K562 (cell line): ENCODE measurements around the gene FTH1. TPM values are rescaled to one million over a fixed set of nuclear protein-coding genes. Genes with fewer than 3 reads are reported as not detected.

Experiments used
- CC2D1A ChIP-seq: fragments of 450-650 bp; IDR thresholded peaks from 2 replicates; pipeline ENCODE4 v1.6.1; 2017; ENCODE audit warnings: mild to moderate bottlenecking
- HNRNPK ChIP-seq: fragments of 200-400 bp; formaldehyde crosslinking; IDR thresholded peaks from one replicate; pipeline ENCODE4 v1.6.1; 2018; ENCODE audit warnings: mild to moderate bottlenecking, low read depth, low read length; ENCODE audit not compliant: poor library complexity, severe bottlenecking
- KAT7 ChIP-seq: sonication (generic); formaldehyde crosslinking; IDR thresholded peaks from 2 replicates; pipeline ENCODE4 v1.8.0; 2022; ENCODE audit warnings: missing genetic modification reagents, mild to moderate bottlenecking, borderline replicate concordance
- NR4A1 ChIP-seq, 2 experiments: fragments of 250-450 bp in 1 of 2; fragments of 450-650 bp in 1 of 2; sonication (Bioruptor Pico) in 1 of 2; IDR thresholded peaks; 2 replicates each; pipeline versions ENCODE4 v1.4.0 to v1.6.1; 2016 to 2020; ENCODE audit warnings: mild to moderate bottlenecking in 2 of 2, missing compliant biosample characterization in 1 of 2, missing genetic modification characterization in 1 of 2, moderate library complexity in 1 of 2
- TAF1 ChIP-seq: IDR thresholded peaks from 2 replicates; pipeline ENCODE4 v1.6.1; 2011; ENCODE audit warnings: mild to moderate bottlenecking, low read length, moderate library complexity; ENCODE audit not compliant: insufficient read depth, control insufficient read depth, severe bottlenecking; ENCODE audit errors: extremely low read depth
- U2AF1 ChIP-seq: fragments of 200-400 bp; formaldehyde crosslinking; optimal IDR thresholded peaks from 2 replicates; pipeline ENCODE3; 2017; ENCODE audit warnings: mild to moderate bottlenecking, low read depth, low read length, moderate library complexity
- ZBTB7A ChIP-seq: IDR thresholded peaks from 2 replicates; pipeline ENCODE4 v1.6.1; 2011; ENCODE audit warnings: low read depth, mild to moderate bottlenecking, low read length, moderate library complexity, borderline replicate concordance; ENCODE audit not compliant: control insufficient read depth
- ZNF217 ChIP-seq: sonication (generic); formaldehyde crosslinking; IDR thresholded peaks from 2 replicates; pipeline ENCODE4 v1.8.0; 2022; ENCODE audit warnings: mild to moderate bottlenecking, missing genetic modification reagents
- polyA plus RNA-seq, 8 experiments: library from polyadenylated mRNA; depleted of rRNA in 4 of 8; stranded (reverse) in 5 of 8; unstranded in 3 of 8; fragments of >200 nt; fragmentation: Nextera tagmentation in 2 of 8; fragmentation: Illumina TruSeq in 1 of 8; extraction: Ambion mirVana in 2 of 8; extraction: Trizol in 1 of 8; gene quantifications; 2 replicates each; pipeline versions ENCODE4 v1.2.1 to v1.2.3, GENCODE V29; 2011 to 2014; ENCODE audit warnings: inconsistent platforms in 1 of 8, missing spikeins in 1 of 8
- total RNA-seq, 7 experiments: library from RNA; depleted of rRNA in 6 of 7; stranded (reverse); fragments of >200 nt in 6 of 7; fragmentation: Illumina TruSeq in 2 of 7; extraction: Trizol in 2 of 7; gene quantifications; 2 replicates each; pipeline versions ENCODE4 v1.2.1 to v1.2.3, GENCODE V29; 2011 to 2021; ENCODE audit warnings: low replicate concordance in 1 of 7
- TF ChIP-seq, protein P1 (sequence below): fragments of 250-450 bp; sonication (Bioruptor Pico); IDR thresholded peaks from 2 replicates; pipeline ENCODE4 v1.5.0; 2021; ENCODE audit warnings: mild to moderate bottlenecking, borderline replicate concordance
- TF ChIP-seq, protein P2 (sequence below): fragments of 150-350 bp; IDR thresholded peaks from 2 replicates; pipeline ENCODE4 v1.6.1; 2014; ENCODE audit warnings: low read depth, mild to moderate bottlenecking, low read length, borderline replicate concordance
- TF ChIP-seq, protein P3 (sequence below): sonication (generic); formaldehyde crosslinking; IDR thresholded peaks from 2 replicates; pipeline ENCODE4 v1.8.0; 2022; ENCODE audit warnings: mild to moderate bottlenecking, missing genetic modification reagents
- TF ChIP-seq, protein P4 (sequence below): fragments of 450-650 bp; IDR thresholded peaks from 2 replicates; pipeline ENCODE4 v1.6.1; 2016; ENCODE audit warnings: borderline replicate concordance
- TF ChIP-seq, protein P5 (sequence below): sonication (generic); formaldehyde crosslinking; IDR thresholded peaks from 2 replicates; pipeline ENCODE4 v1.8.0; 2022; ENCODE audit warnings: mild to moderate bottlenecking, missing genetic modification reagents
- TF ChIP-seq, protein P6 (sequence below): fragments of 250-450 bp; sonication (Bioruptor Pico); IDR thresholded peaks from 2 replicates; pipeline ENCODE4 v1.6.1; 2021; ENCODE audit warnings: mild to moderate bottlenecking

Gene FTH1
- total and polyA plus RNA-seq, 9 of the 15 experiments (the other 6 are each of a cell fraction or from before 2014, with no cell fraction given): 370 to 3,146 (median 802) TPM

DNA sequence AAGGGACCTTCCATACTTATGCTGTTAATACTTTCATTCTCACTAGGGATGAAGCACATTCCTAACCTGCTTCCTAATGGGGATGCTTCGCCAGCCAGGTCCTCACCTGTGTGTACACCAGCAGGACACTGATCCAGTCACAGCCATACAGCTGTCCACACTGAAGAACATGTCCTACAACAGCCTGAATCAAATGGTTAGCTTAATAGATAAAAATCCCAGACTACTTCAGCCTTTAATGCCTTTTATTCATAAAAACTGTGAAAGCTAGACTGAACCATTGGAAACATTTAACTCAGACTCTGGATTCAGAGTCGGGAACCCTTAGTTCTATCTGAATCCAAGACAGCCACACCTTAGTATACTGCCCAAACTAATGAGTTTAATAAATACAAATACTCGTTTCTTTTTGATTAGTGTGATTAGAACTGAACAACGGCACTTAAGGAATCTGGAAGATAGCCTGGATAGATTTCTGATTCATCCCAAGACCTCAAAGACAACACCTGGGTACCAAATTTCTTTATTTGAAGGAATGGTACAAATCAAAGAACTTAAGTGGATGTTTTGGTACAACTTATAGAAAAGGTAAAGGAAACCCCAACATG lies 3.3 kb downstream of the FTH1 start (continued):
- TF ChIP-seq NR4A1 (CRISPR knock-in tag; IDR thresholded peaks at IDR 0.05) (no peak), NR4A1 (tag; IDR thresholded peaks at IDR 0.05) (no peak), ZBTB7A (no peak), KAT7 (CRISPR knock-in tag) (peak; percentile 93), CC2D1A (no peak), HNRNPK (no peak), ZNF217 (no peak), TAF1 (no peak), U2AF1 (no peak)
- TF ChIP-seq, protein P1, sequence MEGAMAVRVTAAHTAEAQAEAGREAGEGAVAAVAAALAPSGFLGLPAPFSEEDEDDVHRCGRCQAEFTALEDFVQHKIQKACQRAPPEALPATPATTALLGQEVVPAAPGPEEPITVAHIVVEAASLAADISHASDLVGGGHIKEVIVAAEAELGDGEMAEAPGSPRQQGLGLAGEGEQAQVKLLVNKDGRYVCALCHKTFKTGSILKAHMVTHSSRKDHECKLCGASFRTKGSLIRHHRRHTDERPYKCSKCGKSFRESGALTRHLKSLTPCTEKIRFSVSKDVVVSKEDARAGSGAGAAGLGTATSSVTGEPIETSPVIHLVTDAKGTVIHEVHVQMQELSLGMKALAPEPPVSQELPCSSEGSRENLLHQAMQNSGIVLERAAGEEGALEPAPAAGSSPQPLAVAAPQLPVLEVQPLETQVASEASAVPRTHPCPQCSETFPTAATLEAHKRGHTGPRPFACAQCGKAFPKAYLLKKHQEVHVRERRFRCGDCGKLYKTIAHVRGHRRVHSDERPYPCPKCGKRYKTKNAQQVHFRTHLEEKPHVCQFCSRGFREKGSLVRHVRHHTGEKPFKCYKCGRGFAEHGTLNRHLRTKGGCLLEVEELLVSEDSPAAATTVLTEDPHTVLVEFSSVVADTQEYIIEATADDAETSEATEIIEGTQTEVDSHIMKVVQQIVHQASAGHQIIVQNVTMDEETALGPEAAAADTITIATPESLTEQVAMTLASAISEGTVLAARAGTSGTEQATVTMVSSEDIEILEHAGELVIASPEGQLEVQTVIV (CRISPR knock-in tag): peak; percentile 65; the same call in 1 of the 2 replicates
- TF ChIP-seq, protein P2, sequence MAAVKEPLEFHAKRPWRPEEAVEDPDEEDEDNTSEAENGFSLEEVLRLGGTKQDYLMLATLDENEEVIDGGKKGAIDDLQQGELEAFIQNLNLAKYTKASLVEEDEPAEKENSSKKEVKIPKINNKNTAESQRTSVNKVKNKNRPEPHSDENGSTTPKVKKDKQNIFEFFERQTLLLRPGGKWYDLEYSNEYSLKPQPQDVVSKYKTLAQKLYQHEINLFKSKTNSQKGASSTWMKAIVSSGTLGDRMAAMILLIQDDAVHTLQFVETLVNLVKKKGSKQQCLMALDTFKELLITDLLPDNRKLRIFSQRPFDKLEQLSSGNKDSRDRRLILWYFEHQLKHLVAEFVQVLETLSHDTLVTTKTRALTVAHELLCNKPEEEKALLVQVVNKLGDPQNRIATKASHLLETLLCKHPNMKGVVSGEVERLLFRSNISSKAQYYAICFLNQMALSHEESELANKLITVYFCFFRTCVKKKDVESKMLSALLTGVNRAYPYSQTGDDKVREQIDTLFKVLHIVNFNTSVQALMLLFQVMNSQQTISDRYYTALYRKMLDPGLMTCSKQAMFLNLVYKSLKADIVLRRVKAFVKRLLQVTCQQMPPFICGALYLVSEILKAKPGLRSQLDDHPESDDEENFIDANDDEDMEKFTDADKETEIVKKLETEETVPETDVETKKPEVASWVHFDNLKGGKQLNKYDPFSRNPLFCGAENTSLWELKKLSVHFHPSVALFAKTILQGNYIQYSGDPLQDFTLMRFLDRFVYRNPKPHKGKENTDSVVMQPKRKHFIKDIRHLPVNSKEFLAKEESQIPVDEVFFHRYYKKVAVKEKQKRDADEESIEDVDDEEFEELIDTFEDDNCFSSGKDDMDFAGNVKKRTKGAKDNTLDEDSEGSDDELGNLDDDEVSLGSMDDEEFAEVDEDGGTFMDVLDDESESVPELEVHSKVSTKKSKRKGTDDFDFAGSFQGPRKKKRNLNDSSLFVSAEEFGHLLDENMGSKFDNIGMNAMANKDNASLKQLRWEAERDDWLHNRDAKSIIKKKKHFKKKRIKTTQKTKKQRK: no peak
- TF ChIP-seq, protein P3, sequence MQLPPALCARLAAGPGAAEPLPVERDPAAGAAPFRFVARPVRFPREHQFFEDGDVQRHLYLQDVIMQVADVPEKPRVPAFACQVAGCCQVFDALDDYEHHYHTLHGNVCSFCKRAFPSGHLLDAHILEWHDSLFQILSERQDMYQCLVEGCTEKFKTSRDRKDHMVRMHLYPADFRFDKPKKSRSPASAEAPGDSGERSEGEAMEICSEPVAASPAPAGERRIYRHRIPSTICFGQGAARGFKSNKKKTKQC (CRISPR knock-in tag): no peak
- TF ChIP-seq, protein P4, sequence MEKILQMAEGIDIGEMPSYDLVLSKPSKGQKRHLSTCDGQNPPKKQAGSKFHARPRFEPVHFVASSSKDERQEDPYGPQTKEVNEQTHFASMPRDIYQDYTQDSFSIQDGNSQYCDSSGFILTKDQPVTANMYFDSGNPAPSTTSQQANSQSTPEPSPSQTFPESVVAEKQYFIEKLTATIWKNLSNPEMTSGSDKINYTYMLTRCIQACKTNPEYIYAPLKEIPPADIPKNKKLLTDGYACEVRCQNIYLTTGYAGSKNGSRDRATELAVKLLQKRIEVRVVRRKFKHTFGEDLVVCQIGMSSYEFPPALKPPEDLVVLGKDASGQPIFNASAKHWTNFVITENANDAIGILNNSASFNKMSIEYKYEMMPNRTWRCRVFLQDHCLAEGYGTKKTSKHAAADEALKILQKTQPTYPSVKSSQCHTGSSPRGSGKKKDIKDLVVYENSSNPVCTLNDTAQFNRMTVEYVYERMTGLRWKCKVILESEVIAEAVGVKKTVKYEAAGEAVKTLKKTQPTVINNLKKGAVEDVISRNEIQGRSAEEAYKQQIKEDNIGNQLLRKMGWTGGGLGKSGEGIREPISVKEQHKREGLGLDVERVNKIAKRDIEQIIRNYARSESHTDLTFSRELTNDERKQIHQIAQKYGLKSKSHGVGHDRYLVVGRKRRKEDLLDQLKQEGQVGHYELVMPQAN: no peak
- TF ChIP-seq, protein P5, sequence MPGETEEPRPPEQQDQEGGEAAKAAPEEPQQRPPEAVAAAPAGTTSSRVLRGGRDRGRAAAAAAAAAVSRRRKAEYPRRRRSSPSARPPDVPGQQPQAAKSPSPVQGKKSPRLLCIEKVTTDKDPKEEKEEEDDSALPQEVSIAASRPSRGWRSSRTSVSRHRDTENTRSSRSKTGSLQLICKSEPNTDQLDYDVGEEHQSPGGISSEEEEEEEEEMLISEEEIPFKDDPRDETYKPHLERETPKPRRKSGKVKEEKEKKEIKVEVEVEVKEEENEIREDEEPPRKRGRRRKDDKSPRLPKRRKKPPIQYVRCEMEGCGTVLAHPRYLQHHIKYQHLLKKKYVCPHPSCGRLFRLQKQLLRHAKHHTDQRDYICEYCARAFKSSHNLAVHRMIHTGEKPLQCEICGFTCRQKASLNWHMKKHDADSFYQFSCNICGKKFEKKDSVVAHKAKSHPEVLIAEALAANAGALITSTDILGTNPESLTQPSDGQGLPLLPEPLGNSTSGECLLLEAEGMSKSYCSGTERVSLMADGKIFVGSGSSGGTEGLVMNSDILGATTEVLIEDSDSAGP (CRISPR knock-in tag): no peak
- TF ChIP-seq, protein P6, sequence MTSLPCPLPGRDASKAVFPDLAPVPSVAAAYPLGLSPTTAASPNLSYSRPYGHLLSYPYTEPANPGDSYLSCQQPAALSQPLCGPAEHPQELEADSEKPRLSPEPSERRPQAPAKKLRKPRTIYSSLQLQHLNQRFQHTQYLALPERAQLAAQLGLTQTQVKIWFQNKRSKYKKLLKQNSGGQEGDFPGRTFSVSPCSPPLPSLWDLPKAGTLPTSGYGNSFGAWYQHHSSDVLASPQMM: no peak
